SU-DHL-6 (cell line): ENCODE data around the gene RCAN2.
"Not testable (repeated sequence)": the region's sequence is repeated elsewhere in the genome, so short reads cannot be mapped to it uniquely, and the experiment has no call there.

Experiments used
- EZH2phosphoT487 ChIP-seq: fragments of 200-600 bp; sonication (generic), shearing (Covaris generic); conservative IDR thresholded peaks from 2 replicates; pipeline ENCODE4 v1.6.1; 2018; ENCODE audit warnings: mild to moderate bottlenecking, antibody characterized with exemption, low read length, moderate library complexity, mixed read lengths
- TF ChIP-seq, protein P1 (sequence below): fragments of 200-600 bp; sonication (generic); IDR thresholded peaks from one replicate; pipeline ENCODE4 v1.5.1; 2017; ENCODE audit warnings: antibody characterized with exemption, mild to moderate bottlenecking, low read length, moderate library complexity; ENCODE audit not compliant: insufficient read depth, poor library complexity, severe bottlenecking

- TF ChIP-seq, protein P1, sequence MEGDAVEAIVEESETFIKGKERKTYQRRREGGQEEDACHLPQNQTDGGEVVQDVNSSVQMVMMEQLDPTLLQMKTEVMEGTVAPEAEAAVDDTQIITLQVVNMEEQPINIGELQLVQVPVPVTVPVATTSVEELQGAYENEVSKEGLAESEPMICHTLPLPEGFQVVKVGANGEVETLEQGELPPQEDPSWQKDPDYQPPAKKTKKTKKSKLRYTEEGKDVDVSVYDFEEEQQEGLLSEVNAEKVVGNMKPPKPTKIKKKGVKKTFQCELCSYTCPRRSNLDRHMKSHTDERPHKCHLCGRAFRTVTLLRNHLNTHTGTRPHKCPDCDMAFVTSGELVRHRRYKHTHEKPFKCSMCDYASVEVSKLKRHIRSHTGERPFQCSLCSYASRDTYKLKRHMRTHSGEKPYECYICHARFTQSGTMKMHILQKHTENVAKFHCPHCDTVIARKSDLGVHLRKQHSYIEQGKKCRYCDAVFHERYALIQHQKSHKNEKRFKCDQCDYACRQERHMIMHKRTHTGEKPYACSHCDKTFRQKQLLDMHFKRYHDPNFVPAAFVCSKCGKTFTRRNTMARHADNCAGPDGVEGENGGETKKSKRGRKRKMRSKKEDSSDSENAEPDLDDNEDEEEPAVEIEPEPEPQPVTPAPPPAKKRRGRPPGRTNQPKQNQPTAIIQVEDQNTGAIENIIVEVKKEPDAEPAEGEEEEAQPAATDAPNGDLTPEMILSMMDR: not testable (repeated sequence)
- TF ChIP-seq EZH2phosphoT487: not testable (repeated sequence)
Measured at GRCh38 chr6:46387728-46388127, 103.5 kb downstream of the RCAN2 start.
